Panc1 (cell line): ENCODE results near the gene LRRK1.

Experiments
- CTCF ChIP-seq: fragments of 450-650 bp; IDR thresholded peaks from 2 replicates; pipeline ENCODE4 v1.5.1; 2017; ENCODE audit warnings: mild to moderate bottlenecking
- POLR2AphosphoS5 ChIP-seq: IDR thresholded peaks from 2 replicates; pipeline ENCODE4 v1.6.1; 2012; ENCODE audit warnings: mild to moderate bottlenecking, low read depth, low read length, moderate library complexity
- REST ChIP-seq, 2 experiments: IDR thresholded peaks; 2 replicates each; pipeline ENCODE4 v1.6.1; 2011 to 2012; ENCODE audit warnings: low read depth in 2 of 2, control low read depth in 1 of 2, low read length in 1 of 2, mild to moderate bottlenecking in 1 of 2, moderate library complexity in 1 of 2; ENCODE audit not compliant: insufficient read depth in 1 of 2
- TCF7L2 ChIP-seq: IDR thresholded peaks from 2 replicates; pipeline ENCODE4 v1.6.1; 2011; ENCODE audit warnings: mild to moderate bottlenecking, low read depth, low read length, inconsistent platforms

GRCh38 chr15:100999369-100999768 lies 80.2 kb downstream of the LRRK1 start:
- TF ChIP-seq CTCF, result no peak
- no peak for TF ChIP-seq REST (IDR thresholded peaks at IDR 0.05; ENCODE audit: insufficient read depth in 1 of 2, low read depth in 2 of 2, low read length in 1 of 2)
- no peak for TF ChIP-seq POLR2AphosphoS5
- no peak for TF ChIP-seq TCF7L2
